Measurements from ENCODE around the gene MAD1L1. TPM values are rescaled to one million over a fixed set of nuclear protein-coding genes. Genes with fewer than 3 reads are reported as not detected.

MAD1L1 gene
- total and polyA plus RNA-seq, 2 of the 8 experiments (the other 6 are each of a cell fraction or from before 2014, with no cell fraction given) = 40.4 to 44.6 TPM

DNA sequence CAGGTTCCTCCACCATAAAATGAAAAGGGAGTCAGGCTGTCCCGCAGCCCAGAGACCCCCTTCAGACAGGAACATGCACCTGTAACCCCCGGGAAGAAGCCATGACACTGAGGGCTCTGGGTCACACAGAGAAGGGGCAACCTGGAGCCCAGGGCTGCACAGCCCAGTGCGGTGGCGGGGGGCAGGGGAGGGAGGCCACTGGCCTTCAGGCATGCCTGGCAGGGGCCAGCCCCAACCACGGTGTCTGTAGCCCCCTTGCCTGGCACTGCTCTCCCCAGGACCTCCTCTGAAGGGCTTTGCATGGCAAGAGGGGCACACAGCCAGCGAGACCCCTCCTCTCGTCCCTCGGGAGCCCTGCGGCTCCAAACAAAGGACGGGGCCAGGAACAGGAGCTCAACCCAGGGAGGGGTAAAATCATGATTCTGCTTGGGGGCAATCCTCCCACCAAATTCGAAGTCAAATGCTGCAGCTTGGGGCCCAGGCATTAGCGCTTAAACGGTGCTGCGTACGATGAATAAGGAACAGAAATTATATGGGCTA lies 235.1 kb downstream of the MAD1L1 start:
- no peak overlapping the region for H3K14ac ChIP-seq (ENCODE audit: insufficient read length)
- POLR2A ChIA-PET (ENCODE audit: partially characterized antibody) = no interaction called here
- FAIRE-seq (no peak), DNase-seq (ENCODE audit: low read depth in 1 of 2, low spot score in 2 of 2) (no peak)
- no peak overlapping the region for H3K4me2 ChIP-seq (ENCODE audit: insufficient read depth in 1 of 2, low read depth in 2 of 2, low read length in 2 of 2)
- H3K27ac ChIP-seq (ENCODE audit: low read depth, low read length) = no peak overlapping the region
- TF ChIP-seq GTF2F1 (IDR thresholded peaks at IDR 0.05; ENCODE audit: borderline replicate concordance, low read depth, low read length) = no peak
- TF ChIP-seq TAF1 (IDR thresholded peaks at IDR 0.05; ENCODE audit: low read depth, low read length) = no peak
- no peak for TF ChIP-seq PHF8 (conservative IDR thresholded peaks at IDR 0.05; ENCODE audit: low read depth, low read length)
- no peak for TF ChIP-seq TAF7 (optimal IDR thresholded peaks at IDR 0.05; ENCODE audit: borderline replicate concordance, low read depth, low read length)
- CTCF ChIA-PET (ENCODE audit: partially characterized antibody) = interaction anchor here (0.7 to 1.8 kb wide), 4 partner anchors 11 to 212 kb away, joined by 3 to 4 read pairs (median 3); no protein-coding TSS in a partner anchor
- no peak overlapping the region for H4K5ac ChIP-seq (ENCODE audit: insufficient read length, low read depth, low read length)
- no peak overlapping the region for H3K56ac ChIP-seq (replicated peaks; ENCODE audit: insufficient read length, low read depth, low read length)
- no peak overlapping the region for H3K18ac ChIP-seq (ENCODE audit: extremely low read depth, low read length)
- no peaks in the 10 kb centered on the region for H3K23me2 ChIP-seq (ENCODE audit: low read depth, low read length)
- H3K27me3 ChIP-seq (replicated peaks in 1 of 4; ENCODE audit: control insufficient read depth in 3 of 4, extremely low read depth in 1 of 4, insufficient read depth in 3 of 4, low read length in 3 of 4) = no peaks in the 10 kb centered on the region
- H3K36me3 ChIP-seq (ENCODE audit: control insufficient read depth in 2 of 4, insufficient read depth in 4 of 4, low read length in 3 of 4) = no peaks in the 10 kb centered on the region
- no peaks in the 10 kb centered on the region for H3K79me2 ChIP-seq (ENCODE audit: control insufficient read depth in 1 of 2, insufficient read depth in 2 of 2, low read length in 2 of 2)
- H2BK12ac ChIP-seq (ENCODE audit: low read depth, low read length) = no peak overlapping the region
- H3K9me3 ChIP-seq (ENCODE audit: insufficient read depth in 2 of 2, low read depth in 1 of 2, low read length in 1 of 2) = no peaks in the 10 kb centered on the region
- H4K91ac ChIP-seq (replicated peaks; ENCODE audit: insufficient read length, low read length) = no peak overlapping the region
- H4K20me1 ChIP-seq (replicated peaks in 1 of 2; ENCODE audit: control insufficient read depth in 1 of 2, insufficient read depth in 2 of 2, low read length in 2 of 2) = peaks cover 1 to 2% of the 10 kb centered on the region in 2 experiments
- no peak overlapping the region for H2AK5ac ChIP-seq (ENCODE audit: low read depth, low read length)
- no peak overlapping the region for H2BK20ac ChIP-seq (ENCODE audit: low read length)
- no peak overlapping the region for H2BK15ac ChIP-seq (ENCODE audit: low read length)
- no peak overlapping the region; the same call in 1 of the 2 replicates for H2BK5ac ChIP-seq (ENCODE audit: low read depth, low read length)
- no peak overlapping the region for H3K4ac ChIP-seq (replicated peaks; ENCODE audit: insufficient read length, low read depth, low read length)
- H3K4me3 ChIP-seq (ENCODE audit: extremely low read depth in 1 of 4, insufficient read depth in 2 of 4, low read depth in 3 of 4, low read length in 4 of 4) = no peak overlapping the region
- 88% methylated on average over 14 of the region's 15 CpGs; no CpG with 5 or more reads in 1 of the 2 experiments for WGBS, 2 experiments (ENCODE audit: extremely low coverage in 1 of 2, insufficient coverage in 1 of 2, insufficient read length in 1 of 2, insufficient replicate concordance in 2 of 2, low coverage in 1 of 2, low lambda C conversion rate in 2 of 2, missing lambda C conversion rate in 1 of 2)
- no peak overlapping the region for H3K9ac ChIP-seq (replicated peaks in 1 of 4; ENCODE audit: extremely low read depth in 1 of 4, low read depth in 3 of 4, low read length in 3 of 4)
- peaks cover 3% of the 10 kb centered on the region; the same call in 1 of the 2 replicates for H3K79me1 ChIP-seq (ENCODE audit: low read depth, low read length)
- no peak overlapping the region for H2AFZ ChIP-seq (ENCODE audit: low read length)
- peak overlapping the region; percentile 74 for H4K8ac ChIP-seq (ENCODE audit: extremely low read depth, insufficient read depth, low read length)
- H3K23ac ChIP-seq (ENCODE audit: insufficient read length) = no peak overlapping the region
- peaks cover 0 to 3% (median 0%) of the 10 kb centered on the region in 4 experiments; a peak in 2 of 7 replicates for H3K4me1 ChIP-seq (replicated peaks in 1 of 4; ENCODE audit: control insufficient read depth in 3 of 4, insufficient read depth in 4 of 4, low read length in 3 of 4)
- H2BK120ac ChIP-seq (replicated peaks; ENCODE audit: low read depth, low read length) = no peak overlapping the region
